ENCODE data around the gene SLCO3A1. TPM values are rescaled to one million over a fixed set of nuclear protein-coding genes. Genes with fewer than 3 reads are reported as not detected.

Gene SLCO3A1
- total and polyA plus RNA-seq, 4 donors, result 1.6 to 3.6 (median 2.4) TPM

DNA sequence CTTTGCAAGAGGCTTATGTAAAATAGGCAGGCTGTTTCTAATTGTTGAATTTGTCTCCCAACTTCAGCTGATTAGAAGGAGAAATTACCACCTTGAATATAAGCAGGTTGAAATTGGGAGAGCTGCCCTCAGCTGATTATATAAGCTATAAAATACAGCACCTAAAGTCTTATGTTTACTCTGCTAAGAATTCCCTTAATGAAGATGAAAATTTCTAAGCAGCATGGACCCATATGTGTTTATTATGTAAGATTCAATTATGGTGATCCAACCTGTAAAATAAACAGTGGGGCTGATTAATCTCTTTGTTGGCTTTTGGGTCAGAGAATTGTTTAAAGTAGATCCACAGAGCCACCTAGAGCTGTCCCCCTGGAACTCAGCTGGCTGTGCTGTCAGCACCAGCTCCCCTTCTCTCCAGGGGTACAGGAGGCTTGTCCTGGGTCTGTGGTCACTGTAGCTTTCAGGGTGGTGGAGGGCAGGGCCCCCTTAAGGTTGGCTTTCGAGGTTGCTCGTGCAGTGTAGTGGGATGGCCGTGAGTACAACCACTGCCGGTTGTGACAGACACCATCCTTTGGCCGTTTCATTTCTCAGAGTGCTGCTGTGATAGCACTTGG, 9.5 kb downstream of the SLCO3A1 start:
- Histone ChIP-seq H3K9ac (ENCODE audit: low read depth in 1 of 2, low read length in 2 of 2) (no peak overlapping the region), H3K27ac (ENCODE audit: low read depth in 1 of 2, low read length in 2 of 2) (no peak overlapping the region), H3K27me3 (ENCODE audit: control insufficient read depth in 4 of 4, insufficient read depth in 4 of 4, low read length in 3 of 4) (no peaks in the 10 kb centered on the region), H3K36me3 (ENCODE audit: control insufficient read depth in 4 of 4, insufficient read depth in 3 of 4, low read depth in 1 of 4, low read length in 3 of 4) (no peaks in the 10 kb centered on the region), H3K4me1 (ENCODE audit: control insufficient read depth in 4 of 4, insufficient read depth in 4 of 4, low read length in 3 of 4) (peaks cover 0 to 7% (median 0%) of the 10 kb centered on the region in 4 donors), H3K9me3 (ENCODE audit: control insufficient read depth in 4 of 4, low read length in 3 of 4) (no peaks in the 10 kb centered on the region), H3K4me3 (ENCODE audit: low read depth in 1 of 3, low read length in 3 of 3) (no peak overlapping the region)
- WGBS, result 75% methylated on average over 5 of the region's 5 CpGs
- no peak for DNase-seq (ENCODE audit: low spot score)
- TF ChIP-seq, protein P1, sequence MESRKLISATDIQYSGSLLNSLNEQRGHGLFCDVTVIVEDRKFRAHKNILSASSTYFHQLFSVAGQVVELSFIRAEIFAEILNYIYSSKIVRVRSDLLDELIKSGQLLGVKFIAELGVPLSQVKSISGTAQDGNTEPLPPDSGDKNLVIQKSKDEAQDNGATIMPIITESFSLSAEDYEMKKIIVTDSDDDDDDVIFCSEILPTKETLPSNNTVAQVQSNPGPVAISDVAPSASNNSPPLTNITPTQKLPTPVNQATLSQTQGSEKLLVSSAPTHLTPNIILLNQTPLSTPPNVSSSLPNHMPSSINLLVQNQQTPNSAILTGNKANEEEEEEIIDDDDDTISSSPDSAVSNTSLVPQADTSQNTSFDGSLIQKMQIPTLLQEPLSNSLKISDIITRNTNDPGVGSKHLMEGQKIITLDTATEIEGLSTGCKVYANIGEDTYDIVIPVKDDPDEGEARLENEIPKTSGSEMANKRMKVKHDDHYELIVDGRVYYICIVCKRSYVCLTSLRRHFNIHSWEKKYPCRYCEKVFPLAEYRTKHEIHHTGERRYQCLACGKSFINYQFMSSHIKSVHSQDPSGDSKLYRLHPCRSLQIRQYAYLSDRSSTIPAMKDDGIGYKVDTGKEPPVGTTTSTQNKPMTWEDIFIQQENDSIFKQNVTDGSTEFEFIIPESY (IDR thresholded peaks at IDR 0.05), result no peak
- TF ChIP-seq TAF1 (conservative IDR thresholded peaks at IDR 0.05) (no peak), SP1 (IDR thresholded peaks at IDR 0.05) (no peak)
- TF ChIP-seq, protein P2, sequence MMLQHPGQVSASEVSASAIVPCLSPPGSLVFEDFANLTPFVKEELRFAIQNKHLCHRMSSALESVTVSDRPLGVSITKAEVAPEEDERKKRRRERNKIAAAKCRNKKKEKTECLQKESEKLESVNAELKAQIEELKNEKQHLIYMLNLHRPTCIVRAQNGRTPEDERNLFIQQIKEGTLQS (IDR thresholded peaks at IDR 0.05), result no peak

DNA sequence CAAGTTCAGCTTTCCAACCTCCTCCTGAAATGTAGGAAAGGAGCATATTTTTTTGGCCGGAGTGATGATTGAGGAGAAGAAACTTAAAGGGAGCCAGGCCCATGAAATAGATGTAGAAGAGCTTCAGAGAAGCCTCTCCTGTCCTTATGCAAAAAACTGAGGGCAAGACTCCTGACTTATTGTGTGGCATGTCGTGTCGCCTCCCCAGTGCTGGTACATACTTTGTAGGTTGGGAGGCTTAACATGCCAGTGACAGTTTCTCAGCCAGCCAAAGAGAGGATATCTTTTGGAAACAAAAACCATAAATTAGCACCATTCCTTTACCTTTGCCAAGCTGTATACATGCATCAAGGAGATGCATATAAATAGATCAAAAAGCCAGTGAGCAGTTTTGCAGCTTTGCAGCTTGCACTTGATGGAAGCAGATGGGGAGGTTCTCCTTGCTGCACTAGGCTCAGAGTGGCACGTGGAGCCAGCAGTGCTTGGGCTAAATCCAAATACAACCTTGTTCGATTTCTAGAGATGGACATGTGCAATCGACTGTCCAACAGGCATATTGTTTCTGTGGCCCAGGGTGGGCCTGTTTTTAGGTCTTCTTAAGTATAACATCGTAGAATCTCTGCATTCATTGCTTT, 10.2 kb downstream of the SLCO3A1 start:
- Histone ChIP-seq H3K36me3 (ENCODE audit: control insufficient read depth in 4 of 4, insufficient read depth in 3 of 4, low read depth in 1 of 4, low read length in 3 of 4) (no peaks in the 10 kb centered on the region), H3K9me3 (ENCODE audit: control insufficient read depth in 4 of 4, low read length in 3 of 4) (no peaks in the 10 kb centered on the region), H3K27ac (ENCODE audit: low read depth in 1 of 2, low read length in 2 of 2) (no peak overlapping the region), H3K27me3 (ENCODE audit: control insufficient read depth in 4 of 4, insufficient read depth in 4 of 4, low read length in 3 of 4) (no peaks in the 10 kb centered on the region), H3K4me1 (ENCODE audit: control insufficient read depth in 4 of 4, insufficient read depth in 4 of 4, low read length in 3 of 4) (peaks cover 0 to 3% (median 0%) of the 10 kb centered on the region in 4 donors), H3K4me3 (ENCODE audit: low read depth in 1 of 3, low read length in 3 of 3) (no peak overlapping the region), H3K9ac (ENCODE audit: low read depth in 1 of 2, low read length in 2 of 2) (no peak overlapping the region)
- WGBS, result 84% methylated on average over 7 of the region's 7 CpGs
- DNase-seq (ENCODE audit: low spot score), result no peak
- TF ChIP-seq SP1 (IDR thresholded peaks at IDR 0.05) (no peak), RAD21 (IDR thresholded peaks at IDR 0.05) (no peak), GABPA (IDR thresholded peaks at IDR 0.05 in 1 of 2, conservative IDR thresholded peaks at IDR 0.05 in 1 of 2) (no peak), YY1 (IDR thresholded peaks at IDR 0.05) (no peak), TAF1 (conservative IDR thresholded peaks at IDR 0.05) (no peak), HNF4A (conservative IDR thresholded peaks at IDR 0.05) (no peak), FOXA2 (IDR thresholded peaks at IDR 0.05) (no peak)
- TF ChIP-seq, protein P3, sequence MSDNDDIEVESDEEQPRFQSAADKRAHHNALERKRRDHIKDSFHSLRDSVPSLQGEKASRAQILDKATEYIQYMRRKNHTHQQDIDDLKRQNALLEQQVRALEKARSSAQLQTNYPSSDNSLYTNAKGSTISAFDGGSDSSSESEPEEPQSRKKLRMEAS (IDR thresholded peaks at IDR 0.05), result no peak
- TF ChIP-seq, protein P4, sequence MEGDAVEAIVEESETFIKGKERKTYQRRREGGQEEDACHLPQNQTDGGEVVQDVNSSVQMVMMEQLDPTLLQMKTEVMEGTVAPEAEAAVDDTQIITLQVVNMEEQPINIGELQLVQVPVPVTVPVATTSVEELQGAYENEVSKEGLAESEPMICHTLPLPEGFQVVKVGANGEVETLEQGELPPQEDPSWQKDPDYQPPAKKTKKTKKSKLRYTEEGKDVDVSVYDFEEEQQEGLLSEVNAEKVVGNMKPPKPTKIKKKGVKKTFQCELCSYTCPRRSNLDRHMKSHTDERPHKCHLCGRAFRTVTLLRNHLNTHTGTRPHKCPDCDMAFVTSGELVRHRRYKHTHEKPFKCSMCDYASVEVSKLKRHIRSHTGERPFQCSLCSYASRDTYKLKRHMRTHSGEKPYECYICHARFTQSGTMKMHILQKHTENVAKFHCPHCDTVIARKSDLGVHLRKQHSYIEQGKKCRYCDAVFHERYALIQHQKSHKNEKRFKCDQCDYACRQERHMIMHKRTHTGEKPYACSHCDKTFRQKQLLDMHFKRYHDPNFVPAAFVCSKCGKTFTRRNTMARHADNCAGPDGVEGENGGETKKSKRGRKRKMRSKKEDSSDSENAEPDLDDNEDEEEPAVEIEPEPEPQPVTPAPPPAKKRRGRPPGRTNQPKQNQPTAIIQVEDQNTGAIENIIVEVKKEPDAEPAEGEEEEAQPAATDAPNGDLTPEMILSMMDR (IDR thresholded peaks at IDR 0.05; ENCODE audit: low read depth, low read length, missing input control), result no peak

DNA sequence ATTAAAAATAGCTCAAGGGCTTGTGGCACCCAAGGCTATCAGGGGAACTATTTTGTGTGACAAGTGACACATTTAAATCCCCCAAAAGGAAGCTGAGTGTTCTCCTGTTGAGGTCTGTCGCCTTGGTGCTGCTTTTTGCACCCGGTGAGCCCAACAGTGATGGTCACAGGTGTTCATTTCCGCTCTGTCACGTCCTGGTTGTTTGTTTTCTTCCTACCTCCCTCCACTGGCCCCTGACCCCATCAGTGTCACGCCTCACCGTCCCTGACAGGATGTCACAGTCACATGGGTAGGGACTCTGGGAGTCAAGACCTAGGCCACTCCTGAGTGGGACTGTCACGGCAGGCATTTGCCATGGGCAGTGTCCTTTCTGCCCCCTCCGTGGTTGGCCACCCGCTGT, 11.2 kb downstream of the SLCO3A1 start:
- Histone ChIP-seq H3K27me3 (ENCODE audit: control insufficient read depth in 4 of 4, insufficient read depth in 4 of 4, low read length in 3 of 4) (no peaks in the 10 kb centered on the region), H3K9me3 (ENCODE audit: control insufficient read depth in 4 of 4, low read length in 3 of 4) (no peaks in the 10 kb centered on the region), H3K9ac (ENCODE audit: low read depth in 1 of 2, low read length in 2 of 2) (no peak overlapping the region), H3K27ac (ENCODE audit: low read depth in 1 of 2, low read length in 2 of 2) (no peak overlapping the region), H3K36me3 (ENCODE audit: control insufficient read depth in 4 of 4, insufficient read depth in 3 of 4, low read depth in 1 of 4, low read length in 3 of 4) (no peaks in the 10 kb centered on the region), H3K4me1 (ENCODE audit: control insufficient read depth in 4 of 4, insufficient read depth in 4 of 4, low read length in 3 of 4) (peaks cover 0 to 3% (median 0%) of the 10 kb centered on the region in 4 donors), H3K4me3 (ENCODE audit: low read depth in 1 of 3, low read length in 3 of 3) (no peak overlapping the region)
- DNase-seq (ENCODE audit: low spot score), result no peak
- 47% methylated on average over 9 of the region's 9 CpGs for WGBS
- TF ChIP-seq, protein P2 (IDR thresholded peaks at IDR 0.05), result no peak
- TF ChIP-seq HNF4G (IDR thresholded peaks at IDR 0.05) (no peak), TAF1 (conservative IDR thresholded peaks at IDR 0.05) (no peak), EGR1 (IDR thresholded peaks at IDR 0.05; ENCODE audit: low read depth in 2 of 2) (no peak), SP1 (IDR thresholded peaks at IDR 0.05) (no peak), FOXA2 (IDR thresholded peaks at IDR 0.05) (no peak), GABPA (IDR thresholded peaks at IDR 0.05 in 1 of 2, conservative IDR thresholded peaks at IDR 0.05 in 1 of 2) (no peak)
- TF ChIP-seq, protein P4 (IDR thresholded peaks at IDR 0.05; ENCODE audit: low read depth, low read length, missing input control), result no peak
- TF ChIP-seq, protein P5, sequence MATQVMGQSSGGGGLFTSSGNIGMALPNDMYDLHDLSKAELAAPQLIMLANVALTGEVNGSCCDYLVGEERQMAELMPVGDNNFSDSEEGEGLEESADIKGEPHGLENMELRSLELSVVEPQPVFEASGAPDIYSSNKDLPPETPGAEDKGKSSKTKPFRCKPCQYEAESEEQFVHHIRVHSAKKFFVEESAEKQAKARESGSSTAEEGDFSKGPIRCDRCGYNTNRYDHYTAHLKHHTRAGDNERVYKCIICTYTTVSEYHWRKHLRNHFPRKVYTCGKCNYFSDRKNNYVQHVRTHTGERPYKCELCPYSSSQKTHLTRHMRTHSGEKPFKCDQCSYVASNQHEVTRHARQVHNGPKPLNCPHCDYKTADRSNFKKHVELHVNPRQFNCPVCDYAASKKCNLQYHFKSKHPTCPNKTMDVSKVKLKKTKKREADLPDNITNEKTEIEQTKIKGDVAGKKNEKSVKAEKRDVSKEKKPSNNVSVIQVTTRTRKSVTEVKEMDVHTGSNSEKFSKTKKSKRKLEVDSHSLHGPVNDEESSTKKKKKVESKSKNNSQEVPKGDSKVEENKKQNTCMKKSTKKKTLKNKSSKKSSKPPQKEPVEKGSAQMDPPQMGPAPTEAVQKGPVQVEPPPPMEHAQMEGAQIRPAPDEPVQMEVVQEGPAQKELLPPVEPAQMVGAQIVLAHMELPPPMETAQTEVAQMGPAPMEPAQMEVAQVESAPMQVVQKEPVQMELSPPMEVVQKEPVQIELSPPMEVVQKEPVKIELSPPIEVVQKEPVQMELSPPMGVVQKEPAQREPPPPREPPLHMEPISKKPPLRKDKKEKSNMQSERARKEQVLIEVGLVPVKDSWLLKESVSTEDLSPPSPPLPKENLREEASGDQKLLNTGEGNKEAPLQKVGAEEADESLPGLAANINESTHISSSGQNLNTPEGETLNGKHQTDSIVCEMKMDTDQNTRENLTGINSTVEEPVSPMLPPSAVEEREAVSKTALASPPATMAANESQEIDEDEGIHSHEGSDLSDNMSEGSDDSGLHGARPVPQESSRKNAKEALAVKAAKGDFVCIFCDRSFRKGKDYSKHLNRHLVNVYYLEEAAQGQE (IDR thresholded peaks at IDR 0.05), result no peak
